ENCODE results near the gene MYDGF. TPM values are rescaled to one million over a fixed set of nuclear protein-coding genes. Genes with fewer than 3 reads are reported as not detected.

Gene MYDGF
- total RNA-seq, 1 donor from 2014 or later: 131 TPM

GRCh38 chr19:4713384-4713951, 43.3 kb upstream of the MYDGF start:
- Histone ChIP-seq H3K79me2 (ENCODE audit: insufficient read depth, low read length) (peaks cover 63% of the 10 kb centered on the region), H3K27ac (ENCODE audit: low read depth, low read length) (peak overlapping the region; percentile 92)

DNA sequence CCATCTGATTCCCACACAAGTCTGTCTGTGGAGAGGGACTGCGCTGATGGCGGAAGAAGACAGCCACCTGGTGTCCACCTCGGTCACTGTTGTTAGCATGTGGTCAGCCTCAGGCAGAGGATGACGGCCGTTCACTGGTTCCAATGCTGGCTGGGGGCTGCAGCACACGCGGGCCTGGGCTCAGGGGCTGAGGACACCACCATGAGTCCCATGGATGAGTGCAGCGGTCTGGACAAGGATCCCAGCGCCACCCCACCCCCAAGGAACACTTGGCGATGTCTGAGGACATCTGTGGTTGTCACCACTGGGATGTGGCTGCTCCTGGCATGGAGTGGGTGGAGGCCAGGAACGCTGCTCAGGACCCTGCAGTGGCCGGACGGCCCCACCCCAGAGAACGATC, 42.6 kb upstream of the MYDGF start:
- no peak overlapping the region for H3K4me3 Mint-ChIP-seq (ENCODE audit: unreplicated experiment)
- DNase-seq (ENCODE audit: low read depth) (no peak), FAIRE-seq (no peak)
- Histone ChIP-seq H3K27me3 (ENCODE audit: insufficient read depth, low read length) (no peaks in the 10 kb centered on the region), H3K27ac (ENCODE audit: low read depth, low read length) (peak overlapping the region; percentile 92), H3K4me3 (ENCODE audit: insufficient read depth, low read depth, low read length) (no peak overlapping the region), H3K4me1 (ENCODE audit: insufficient read depth, low read length) (peaks cover 52% of the 10 kb centered on the region), H3K36me3 (ENCODE audit: insufficient read depth, low read length) (peaks cover 51% of the 10 kb centered on the region), H2AFZ (ENCODE audit: low read depth, low read length) (no peak overlapping the region), H3K4me2 (ENCODE audit: low read length) (peak overlapping the region; percentile 60), H3K9me3 (ENCODE audit: insufficient read depth, low read depth, low read length) (no peaks in the 10 kb centered on the region), H4K20me1 (ENCODE audit: insufficient read depth, low read length) (no peaks in the 10 kb centered on the region), H3K79me2 (ENCODE audit: insufficient read depth, low read length) (peaks cover 68% of the 10 kb centered on the region), H3K9ac (ENCODE audit: low read length) (peak overlapping the region; percentile 70)
- TF ChIP-seq, protein P1, sequence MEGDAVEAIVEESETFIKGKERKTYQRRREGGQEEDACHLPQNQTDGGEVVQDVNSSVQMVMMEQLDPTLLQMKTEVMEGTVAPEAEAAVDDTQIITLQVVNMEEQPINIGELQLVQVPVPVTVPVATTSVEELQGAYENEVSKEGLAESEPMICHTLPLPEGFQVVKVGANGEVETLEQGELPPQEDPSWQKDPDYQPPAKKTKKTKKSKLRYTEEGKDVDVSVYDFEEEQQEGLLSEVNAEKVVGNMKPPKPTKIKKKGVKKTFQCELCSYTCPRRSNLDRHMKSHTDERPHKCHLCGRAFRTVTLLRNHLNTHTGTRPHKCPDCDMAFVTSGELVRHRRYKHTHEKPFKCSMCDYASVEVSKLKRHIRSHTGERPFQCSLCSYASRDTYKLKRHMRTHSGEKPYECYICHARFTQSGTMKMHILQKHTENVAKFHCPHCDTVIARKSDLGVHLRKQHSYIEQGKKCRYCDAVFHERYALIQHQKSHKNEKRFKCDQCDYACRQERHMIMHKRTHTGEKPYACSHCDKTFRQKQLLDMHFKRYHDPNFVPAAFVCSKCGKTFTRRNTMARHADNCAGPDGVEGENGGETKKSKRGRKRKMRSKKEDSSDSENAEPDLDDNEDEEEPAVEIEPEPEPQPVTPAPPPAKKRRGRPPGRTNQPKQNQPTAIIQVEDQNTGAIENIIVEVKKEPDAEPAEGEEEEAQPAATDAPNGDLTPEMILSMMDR (IDR thresholded peaks at IDR 0.05; ENCODE audit: insufficient read depth, low read depth, low read length): no peak
- TF ChIP-seq EZH2 (IDR thresholded peaks at IDR 0.05; ENCODE audit: insufficient read depth, low read length): no peak
- H3K36me3 Mint-ChIP-seq (ENCODE audit: low read depth, unreplicated experiment): peaks cover 22% of the 10 kb centered on the region
- H3K27me3 Mint-ChIP-seq (ENCODE audit: low read depth, unreplicated experiment): no peaks in the 10 kb centered on the region
- no peak overlapping the region for H3K27ac Mint-ChIP-seq (ENCODE audit: unreplicated experiment)
- H3K9me3 Mint-ChIP-seq (ENCODE audit: unreplicated experiment): no peaks in the 10 kb centered on the region
- peaks cover 13% of the 10 kb centered on the region for H3K4me1 Mint-ChIP-seq (ENCODE audit: low read depth, unreplicated experiment)

More at GRCh38 chr19:4713384-4713951, 43.3 kb upstream of the MYDGF start:
- Histone ChIP-seq H3K36me3 (ENCODE audit: insufficient read depth, low read length) (peaks cover 51% of the 10 kb centered on the region), H4K20me1 (ENCODE audit: insufficient read depth, low read length) (no peaks in the 10 kb centered on the region), H3K4me2 (ENCODE audit: low read length) (peak overlapping the region; percentile 60), H3K27me3 (ENCODE audit: insufficient read depth, low read length) (no peaks in the 10 kb centered on the region), H3K9ac (ENCODE audit: low read length) (peak overlapping the region; percentile 70), H3K4me1 (ENCODE audit: insufficient read depth, low read length) (peaks cover 54% of the 10 kb centered on the region), H2AFZ (ENCODE audit: low read depth, low read length) (no peak overlapping the region), H3K4me3 (ENCODE audit: insufficient read depth, low read depth, low read length) (peak overlapping the region; percentile 12), H3K9me3 (ENCODE audit: insufficient read depth, low read depth, low read length) (no peaks in the 10 kb centered on the region)
- Mint-ChIP-seq H3K36me3 (ENCODE audit: low read depth, unreplicated experiment) (peaks cover 18% of the 10 kb centered on the region), H3K27ac (ENCODE audit: unreplicated experiment) (no peak overlapping the region), H3K4me3 (ENCODE audit: unreplicated experiment) (no peak overlapping the region), H3K4me1 (ENCODE audit: low read depth, unreplicated experiment) (peaks cover 17% of the 10 kb centered on the region), H3K27me3 (ENCODE audit: low read depth, unreplicated experiment) (no peaks in the 10 kb centered on the region), H3K9me3 (ENCODE audit: unreplicated experiment) (no peaks in the 10 kb centered on the region)
- TF ChIP-seq, protein P1 (IDR thresholded peaks at IDR 0.05; ENCODE audit: insufficient read depth, low read depth, low read length): no peak
- TF ChIP-seq EZH2 (IDR thresholded peaks at IDR 0.05; ENCODE audit: insufficient read depth, low read length): no peak
- DNase-seq (ENCODE audit: low read depth) (peak; percentile 100), FAIRE-seq (peak; percentile 78)

- Mint-ChIP-seq H3K27ac (ENCODE audit: unreplicated experiment) (no peak overlapping the region), H3K4me1 (ENCODE audit: low read depth, unreplicated experiment) (peaks cover 8% of the 10 kb centered on the region), H3K4me3 (ENCODE audit: unreplicated experiment) (no peak overlapping the region), H3K9me3 (ENCODE audit: unreplicated experiment) (no peaks in the 10 kb centered on the region), H3K27me3 (ENCODE audit: low read depth, unreplicated experiment) (no peaks in the 10 kb centered on the region), H3K36me3 (ENCODE audit: low read depth, unreplicated experiment) (peaks cover 22% of the 10 kb centered on the region)
- TF ChIP-seq, protein P1 (IDR thresholded peaks at IDR 0.05; ENCODE audit: insufficient read depth, low read depth, low read length): no peak
- TF ChIP-seq EZH2 (IDR thresholded peaks at IDR 0.05; ENCODE audit: insufficient read depth, low read length): no peak
- peaks cover 69% of the 10 kb centered on the region for H3K79me2 ChIP-seq (ENCODE audit: insufficient read depth, low read length)
- no peak overlapping the region for H3K9ac ChIP-seq (ENCODE audit: low read length)
- H3K36me3 ChIP-seq (ENCODE audit: insufficient read depth, low read length): peaks cover 45% of the 10 kb centered on the region
- no peak overlapping the region for H3K4me3 ChIP-seq (ENCODE audit: insufficient read depth, low read depth, low read length)
- H3K4me1 ChIP-seq (ENCODE audit: insufficient read depth, low read length): peaks cover 39% of the 10 kb centered on the region
- H3K4me2 ChIP-seq (ENCODE audit: low read length): no peak overlapping the region
- no peak overlapping the region for H2AFZ ChIP-seq (ENCODE audit: low read depth, low read length)
- H3K27me3 ChIP-seq (ENCODE audit: insufficient read depth, low read length): no peaks in the 10 kb centered on the region
- FAIRE-seq (no peak), DNase-seq (ENCODE audit: low read depth) (no peak)
- no peaks in the 10 kb centered on the region for H3K9me3 ChIP-seq (ENCODE audit: insufficient read depth, low read depth, low read length)
- H3K27ac ChIP-seq (ENCODE audit: low read depth, low read length): no peak overlapping the region
- H4K20me1 ChIP-seq (ENCODE audit: insufficient read depth, low read length): no peaks in the 10 kb centered on the region
These were observed 41.1 kb upstream of the MYDGF start for GRCh38 chr19:4711211-4711610.

Data from astrocyte (in vitro differentiated cells and primary cell).